A673 (cell line): ENCODE results near the gene ZSWIM2. TPM values are rescaled to one million over a fixed set of nuclear protein-coding genes. Genes with fewer than 3 reads are reported as not detected.
"Not testable (repeated sequence)": the region's sequence is repeated elsewhere in the genome, so short reads cannot be mapped to it uniquely, and the experiment has no call there.

ENCODE experiments used
- Bru-seq: library from RNA; stranded (reverse); fragments of 400-500 nt; gene quantifications from one replicate; lab custom pipeline; 2021; lab: Mats Ljungman, UMichigan
- BruChase-seq, 2 experiments: library from RNA; stranded (reverse); fragments of 400-500 nt; gene quantifications; one replicate each; lab custom pipeline; 2021; lab: Mats Ljungman, UMichigan
- BruUV-seq: library from RNA; stranded (reverse); fragments of 400-500 nt; replicated peaks from 2 replicates; lab custom pipeline; 2021; lab: Mats Ljungman, UMichigan
- CTCF ChIA-PET: fragments of 300-600 bp; sonication (Branson Sonifier 250); formaldehyde crosslinking; loops from one replicate; lab custom pipeline; 2022; ENCODE audit warnings: antibody characterized with exemption; lab: Charles Lee
- POLR2A ChIA-PET: fragments of 300-600 bp; sonication (Branson Sonifier 250); formaldehyde crosslinking; loops from one replicate; lab custom pipeline; 2022; ENCODE audit warnings: antibody characterized with exemption; ENCODE audit not compliant: low non-redundant PET; lab: Charles Lee
- DNase-seq: peaks from one replicate; pipeline ENCODE4 v3.0.0-alpha.2; 2015; ENCODE audit warnings: low spot score
- H3K27ac ChIP-seq: fragments of 200-600 bp; sonication (generic); 2 replicates; pipeline ENCODE4 v1.5.1; 2016; ENCODE audit warnings: mixed run types, low read depth, mild to moderate bottlenecking, mixed read lengths, antibody characterized with exemption, low read length; ENCODE audit not compliant: poor library complexity, severe bottlenecking
- H3K27me3 ChIP-seq: fragments of 200-600 bp; sonication (generic); replicated peaks from 2 replicates; pipeline ENCODE4 v1.6.1; 2017; ENCODE audit warnings: mixed run types, low read depth, mild to moderate bottlenecking, mixed read lengths, antibody characterized with exemption, low read length; ENCODE audit not compliant: insufficient read depth, poor library complexity
- H3K36me3 ChIP-seq: fragments of 200-600 bp; sonication (generic); 2 replicates; pipeline ENCODE4 v1.6.1; 2016; ENCODE audit warnings: mixed run types, mild to moderate bottlenecking, mixed read lengths, antibody characterized with exemption, low read length; ENCODE audit not compliant: insufficient read depth, poor library complexity, severe bottlenecking
- H3K4me1 ChIP-seq: fragments of 200-600 bp; sonication (generic); 2 replicates; pipeline ENCODE4 v1.6.1; 2017; ENCODE audit warnings: mixed run types, mild to moderate bottlenecking, mixed read lengths, antibody characterized with exemption, low read length; ENCODE audit not compliant: insufficient read depth, poor library complexity, severe bottlenecking
- H3K4me3 ChIP-seq: fragments of 200-600 bp; sonication (generic); 2 replicates; pipeline ENCODE4 v1.5.1; 2016; ENCODE audit warnings: low read depth, mixed run types, mild to moderate bottlenecking, mixed read lengths, low read length; ENCODE audit not compliant: poor library complexity, severe bottlenecking
- H3K9me3 ChIP-seq: fragments of 200-600 bp; sonication (generic); 2 replicates; pipeline ENCODE4 v1.6.1; 2016; ENCODE audit warnings: mixed run types, low read depth, mild to moderate bottlenecking, mixed read lengths, antibody characterized with exemption, low read length; ENCODE audit not compliant: poor library complexity, severe bottlenecking
- CTCF ChIP-seq: fragments of 300-800, 200-600 bp; sonication (generic); conservative IDR thresholded peaks from 2 replicates; pipeline ENCODE4 v1.5.1; 2017; ENCODE audit warnings: low read depth, mild to moderate bottlenecking, antibody characterized with exemption, low read length, moderate library complexity, mixed read lengths
- EZH2 ChIP-seq: fragments of 200-600 bp; sonication (generic); IDR thresholded peaks from 2 replicates; pipeline ENCODE4 v1.6.1; 2017; ENCODE audit warnings: borderline replicate concordance, low read depth, mild to moderate bottlenecking, mixed read lengths, antibody characterized with exemption, low read length; ENCODE audit not compliant: poor library complexity, severe bottlenecking
- intact Hi-C: fragments of 100-400 bp; cut with micrococcal nuclease; formaldehyde crosslinking; loops from one replicate; pipeline ENCODE4 v1.10.0; 2022; ENCODE audit not compliant: unreplicated experiment
- long read RNA-seq: library from polyadenylated mRNA; stranded (forward); transcript quantifications from one replicate; pipeline ENCODE4 v2.0.0, GENCODE V29; 2022
- total RNA-seq: library from RNA; stranded (reverse); gene quantifications from 2 replicates; pipeline ENCODE4 v1.2.3, GENCODE V29; 2021

The ZSWIM2 gene
- total RNA-seq (not detected in 2 replicates), Bru-seq, nascent RNA (percentile 22 among the genes with signal in this experiment), BruChase-seq, experiment 1, labeled RNA remaining after a 2-hour chase (percentile 16 among the genes with signal in this experiment), BruChase-seq, experiment 2, labeled RNA remaining after a 6-hour chase (percentile 12 among the genes with signal in this experiment)
- long read RNA-seq: 0 reads

GRCh38 chr2:186848873-186849578, at the start of gene ZSWIM2:
Gene ZSWIM2 (minus strand): TSS chr2:186849170. CDS start chr2:186849130, 40 bp downstream.
- peak; percentile 94 for DNase-seq
- POLR2A ChIA-PET: no interaction called here
- H3K9me3 ChIP-seq: no peaks in the 10 kb centered on the region
- H3K27ac ChIP-seq: peak within 1 kb of the TSS; percentile 61
- CTCF ChIA-PET: no interaction called here
- intact Hi-C loops: no loop called here
- TF ChIP-seq EZH2 (no peak), CTCF (no peak)
- no TSS peak for BruUV-seq
- peak within 1 kb of the TSS; percentile 48 for H3K4me3 ChIP-seq
- H3K4me1 ChIP-seq: peaks cover 21% of the 10 kb centered on the region
- no peaks in the 10 kb centered on the region for H3K27me3 ChIP-seq
- H3K36me3 ChIP-seq: no peaks in the 10 kb centered on the region

- DNase-seq, POLR2A ChIA-PET, H3K4me3 ChIP-seq, H3K27ac ChIP-seq, H3K27me3 ChIP-seq, H3K4me1 ChIP-seq, CTCF ChIA-PET, H3K9me3 ChIP-seq, intact Hi-C loops, H3K36me3 ChIP-seq, BruUV-seq: not testable (repeated sequence)
Observed at GRCh38 chr2:186896220-186896619, 47.2 kb upstream of the ZSWIM2 start.

- Histone ChIP-seq H3K27me3 (no peaks in the 10 kb centered on the region), H3K4me1 (peaks cover 6% of the 10 kb centered on the region), H3K27ac (no peak overlapping the region), H3K9me3 (no peaks in the 10 kb centered on the region), H3K36me3 (no peaks in the 10 kb centered on the region), H3K4me3 (no peak overlapping the region)
- no peak for TF ChIP-seq CTCF
- no peak for TF ChIP-seq EZH2
- ChIA-PET POLR2A (no interaction called here), CTCF (no interaction called here)
- intact Hi-C loops: no loop called here
- no peak for DNase-seq
- BruUV-seq: no TSS peak
Observed at GRCh38 chr2:186895451-186895850, 46.5 kb upstream of the ZSWIM2 start.
